PC-3 (cell line): ENCODE results near the gene WNT4. TPM values are rescaled to one million over a fixed set of nuclear protein-coding genes. Genes with fewer than 3 reads are reported as not detected.

ENCODE experiments used
- ATAC-seq: fragments of 200-7000 bp; cut with Tn5 transposase; 2 replicates; pipeline ENCODE4 v1.9.1; 2020; ENCODE audit warnings: mild to moderate bottlenecking, moderate library complexity
- BruUV-seq: library from RNA; stranded (reverse); fragments of 400-500 nt; replicated peaks from 2 replicates; lab custom pipeline; 2021; lab: Mats Ljungman, UMichigan
- CTCF ChIA-PET: fragments of 300-600 bp; sonication (Branson Sonifier 250); formaldehyde crosslinking; loops from one replicate; lab custom pipeline; 2022; ENCODE audit warnings: antibody characterized with exemption; lab: Charles Lee
- POLR2A ChIA-PET: fragments of 300-600 bp; sonication (Branson Sonifier 250); formaldehyde crosslinking; loops from one replicate; lab custom pipeline; 2022; ENCODE audit warnings: antibody characterized with exemption; ENCODE audit not compliant: unreplicated experiment; lab: Charles Lee
- DNase-seq: peaks from one replicate; pipeline ENCODE4 v3.0.0-alpha.2; 2015
- H2AFZ ChIP-seq: fragments of 300-600 bp; sonication (generic); 2 replicates; pipeline ENCODE4 v1.6.0; 2016; ENCODE audit warnings: antibody characterized with exemption, low read length
- H3F3A ChIP-seq: fragments of 300-600 bp; sonication (generic); one replicate; pipeline ENCODE4 v1.6.0; 2017; ENCODE audit warnings: antibody characterized with exemption, low read length, control low read depth, mild to moderate bottlenecking; ENCODE audit not compliant: unreplicated experiment
- H3K27ac ChIP-seq: fragments of 300-600 bp; sonication (generic); 2 replicates; pipeline ENCODE4 v1.5.1; 2016; ENCODE audit warnings: mild to moderate bottlenecking, low read length
- H3K27me3 ChIP-seq: fragments of 300-600 bp; sonication (generic); 2 replicates; pipeline ENCODE4 v1.6.1; 2016; ENCODE audit warnings: low read length, mixed read lengths
- H3K36me3 ChIP-seq: fragments of 300-600 bp; sonication (generic); 2 replicates; pipeline ENCODE4 v1.6.1; 2016; ENCODE audit warnings: low read depth, mixed run types, low read length, mixed read lengths
- H3K4me1 ChIP-seq: fragments of 300-600 bp; sonication (generic); 2 replicates; pipeline ENCODE4 v1.5.1; 2016; ENCODE audit warnings: low read length; ENCODE audit not compliant: insufficient read depth
- H3K4me2 ChIP-seq: fragments of 300-600 bp; sonication (generic); 2 replicates; pipeline ENCODE4 v1.6.0; 2016; ENCODE audit warnings: low read length
- H3K4me3 ChIP-seq: fragments of 300-600 bp; sonication (generic); 2 replicates; pipeline ENCODE4 v1.5.1; 2016; ENCODE audit warnings: mild to moderate bottlenecking, low read length, mixed read lengths
- H3K79me2 ChIP-seq: fragments of 300-600 bp; sonication (generic); 2 replicates; pipeline ENCODE4 v1.6.1; 2017; ENCODE audit warnings: low read length, mixed read lengths
- H3K9ac ChIP-seq: fragments of 300-600 bp; sonication (generic); 2 replicates; pipeline ENCODE4 v1.6.0; 2016; ENCODE audit warnings: mild to moderate bottlenecking, low read length
- H3K9me2 ChIP-seq: fragments of 300-600 bp; sonication (generic); replicated peaks from 2 replicates; pipeline ENCODE4 v1.6.1; 2016; ENCODE audit warnings: mixed run types, low read length, mixed read lengths
- H3K9me3 ChIP-seq: fragments of 300-600 bp; sonication (generic); 2 replicates; pipeline ENCODE4 v1.6.1; 2016; ENCODE audit warnings: low read length, mixed read lengths
- H4K20me1 ChIP-seq: fragments of 300-600 bp; sonication (generic); 2 replicates; pipeline ENCODE4 v1.6.1; 2016; ENCODE audit warnings: low read length, mixed read lengths
- EZH2 ChIP-seq: fragments of 300-600 bp; sonication (generic); IDR thresholded peaks from one replicate; pipeline ENCODE4 v1.6.1; 2017; ENCODE audit warnings: antibody characterized with exemption, mild to moderate bottlenecking, low read length; ENCODE audit not compliant: unreplicated experiment
- EZH2phosphoT487 ChIP-seq: fragments of 300-600 bp; sonication (generic); IDR thresholded peaks from 2 replicates; pipeline ENCODE4 v1.6.1; 2018; ENCODE audit warnings: mild to moderate bottlenecking, antibody characterized with exemption, low read length, borderline replicate concordance
- intact Hi-C: fragments of 100-400 bp; cut with micrococcal nuclease; formaldehyde crosslinking; loops from 2 replicates; pipeline ENCODE4 v1.9.0; 2023
- total RNA-seq: library from RNA; depleted of rRNA; stranded (reverse); fragments of >200 nt; gene quantifications from 2 replicates; pipeline ENCODE4 v1.2.3, GENCODE V29; 2014
- TF ChIP-seq, protein P1 (sequence below): fragments of 300-600 bp; sonication (generic); conservative IDR thresholded peaks from 2 replicates; pipeline ENCODE4 v1.5.1; 2017; ENCODE audit warnings: antibody characterized with exemption, low read depth, mild to moderate bottlenecking, low read length

WNT4 gene
- total RNA-seq, 1 experiment from 2014 or later: 0.51 TPM

DNA sequence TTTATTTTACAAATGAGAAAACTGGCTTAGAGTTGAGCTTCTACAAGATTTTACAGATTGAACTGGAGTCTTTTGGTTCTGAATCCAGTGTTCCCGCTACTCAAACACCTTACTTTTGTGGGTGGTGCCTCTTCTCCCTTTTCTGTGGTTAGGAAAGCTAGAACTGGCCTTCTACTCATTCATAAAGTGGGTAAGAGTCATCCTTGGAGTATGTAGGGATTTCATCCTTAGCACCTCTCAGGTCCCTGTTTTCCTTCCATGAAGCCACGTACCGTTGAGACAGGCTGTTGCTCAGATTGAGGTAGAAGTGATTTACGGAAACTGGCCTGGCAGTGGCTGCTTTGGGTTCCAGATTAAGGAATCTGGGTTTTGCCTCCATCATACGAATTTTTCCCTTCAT, 35.8 kb downstream of the WNT4 start:
- no peak overlapping the region for H2AFZ ChIP-seq
- no peak overlapping the region for H3K4me3 ChIP-seq
- H3F3A ChIP-seq: peaks cover 2% of the 10 kb centered on the region
- peaks cover 14% of the 10 kb centered on the region for H3K36me3 ChIP-seq
- ATAC-seq (no peak), DNase-seq (no peak)
- intact Hi-C loops: no loop called here
- peaks cover 8% of the 10 kb centered on the region; the same call in 1 of the 2 replicates for H3K79me2 ChIP-seq
- no peaks in the 10 kb centered on the region for H3K27me3 ChIP-seq
- H3K9ac ChIP-seq: no peak overlapping the region
- no peaks in the 10 kb centered on the region for H3K9me3 ChIP-seq
- H3K9me2 ChIP-seq: no peaks in the 10 kb centered on the region
- peaks cover 23% of the 10 kb centered on the region; the same call in 1 of the 2 replicates for H4K20me1 ChIP-seq
- ChIA-PET CTCF (no interaction called here), POLR2A (no interaction called here)
- no peak overlapping the region for H3K27ac ChIP-seq
- no peaks in the 10 kb centered on the region for H3K4me1 ChIP-seq
- BruUV-seq: no TSS peak
- TF ChIP-seq, protein P1, sequence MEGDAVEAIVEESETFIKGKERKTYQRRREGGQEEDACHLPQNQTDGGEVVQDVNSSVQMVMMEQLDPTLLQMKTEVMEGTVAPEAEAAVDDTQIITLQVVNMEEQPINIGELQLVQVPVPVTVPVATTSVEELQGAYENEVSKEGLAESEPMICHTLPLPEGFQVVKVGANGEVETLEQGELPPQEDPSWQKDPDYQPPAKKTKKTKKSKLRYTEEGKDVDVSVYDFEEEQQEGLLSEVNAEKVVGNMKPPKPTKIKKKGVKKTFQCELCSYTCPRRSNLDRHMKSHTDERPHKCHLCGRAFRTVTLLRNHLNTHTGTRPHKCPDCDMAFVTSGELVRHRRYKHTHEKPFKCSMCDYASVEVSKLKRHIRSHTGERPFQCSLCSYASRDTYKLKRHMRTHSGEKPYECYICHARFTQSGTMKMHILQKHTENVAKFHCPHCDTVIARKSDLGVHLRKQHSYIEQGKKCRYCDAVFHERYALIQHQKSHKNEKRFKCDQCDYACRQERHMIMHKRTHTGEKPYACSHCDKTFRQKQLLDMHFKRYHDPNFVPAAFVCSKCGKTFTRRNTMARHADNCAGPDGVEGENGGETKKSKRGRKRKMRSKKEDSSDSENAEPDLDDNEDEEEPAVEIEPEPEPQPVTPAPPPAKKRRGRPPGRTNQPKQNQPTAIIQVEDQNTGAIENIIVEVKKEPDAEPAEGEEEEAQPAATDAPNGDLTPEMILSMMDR: no peak
- TF ChIP-seq EZH2phosphoT487 (no peak), EZH2 (no peak)
- H3K4me2 ChIP-seq: no peak overlapping the region

DNA sequence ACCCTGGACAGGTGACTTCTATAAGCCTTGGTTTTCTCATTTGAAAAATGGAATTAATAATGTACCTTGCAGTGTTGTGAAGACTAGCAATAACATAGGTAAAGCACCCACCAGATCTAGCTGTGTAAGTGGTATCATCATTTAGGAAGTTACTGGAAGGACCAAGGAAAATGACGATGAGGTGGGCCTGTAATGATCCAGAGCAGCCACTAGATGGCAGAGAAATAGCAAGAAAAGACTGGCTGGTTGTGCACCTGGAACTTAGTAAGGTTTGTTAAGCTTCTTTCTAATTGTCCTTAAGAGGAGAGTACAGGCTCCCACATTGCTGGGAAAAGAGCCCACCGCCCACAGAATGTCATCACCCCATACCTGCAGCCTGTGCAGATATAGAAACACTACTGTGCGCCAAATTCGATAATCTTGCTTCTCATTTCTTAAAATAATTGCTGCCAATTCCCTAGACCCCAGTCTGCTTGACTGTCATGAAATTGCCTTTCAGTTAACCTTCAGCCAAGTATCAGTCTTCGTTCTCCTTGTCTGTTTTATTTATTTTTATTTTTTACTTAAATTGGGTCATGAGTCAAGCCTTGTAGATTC, 37.2 kb downstream of the WNT4 start:
- H3K27me3 ChIP-seq: no peaks in the 10 kb centered on the region
- H3K36me3 ChIP-seq: peaks cover 14% of the 10 kb centered on the region
- ATAC-seq (peak; percentile 63), DNase-seq (peak; percentile 75)
- no peaks in the 10 kb centered on the region for H3K4me1 ChIP-seq
- no peak overlapping the region for H3K27ac ChIP-seq
- intact Hi-C loops: loop anchor here (1.0 kb wide), 1 partner anchor 311 kb away; no protein-coding TSS in a partner anchor
- H2AFZ ChIP-seq: no peak overlapping the region
- H3K4me3 ChIP-seq: no peak overlapping the region
- POLR2A ChIA-PET: no interaction called here
- CTCF ChIA-PET: interaction anchor here (0.6 to 1.2 kb wide), 2 partner anchors 53 to 310 kb away, joined by 4 to 24 read pairs; no protein-coding TSS in a partner anchor
- TF ChIP-seq EZH2phosphoT487 (no peak), EZH2 (no peak)
- TF ChIP-seq, protein P1: peak; percentile 91
- peaks cover 23% of the 10 kb centered on the region; the same call in 1 of the 2 replicates for H4K20me1 ChIP-seq
- peaks cover 2% of the 10 kb centered on the region for H3F3A ChIP-seq
- peaks cover 8% of the 10 kb centered on the region; the same call in 1 of the 2 replicates for H3K79me2 ChIP-seq
- no peak overlapping the region for H3K9ac ChIP-seq
- no peaks in the 10 kb centered on the region for H3K9me3 ChIP-seq
- no peaks in the 10 kb centered on the region for H3K9me2 ChIP-seq
- H3K4me2 ChIP-seq: no peak overlapping the region
- BruUV-seq: no TSS peak

DNA sequence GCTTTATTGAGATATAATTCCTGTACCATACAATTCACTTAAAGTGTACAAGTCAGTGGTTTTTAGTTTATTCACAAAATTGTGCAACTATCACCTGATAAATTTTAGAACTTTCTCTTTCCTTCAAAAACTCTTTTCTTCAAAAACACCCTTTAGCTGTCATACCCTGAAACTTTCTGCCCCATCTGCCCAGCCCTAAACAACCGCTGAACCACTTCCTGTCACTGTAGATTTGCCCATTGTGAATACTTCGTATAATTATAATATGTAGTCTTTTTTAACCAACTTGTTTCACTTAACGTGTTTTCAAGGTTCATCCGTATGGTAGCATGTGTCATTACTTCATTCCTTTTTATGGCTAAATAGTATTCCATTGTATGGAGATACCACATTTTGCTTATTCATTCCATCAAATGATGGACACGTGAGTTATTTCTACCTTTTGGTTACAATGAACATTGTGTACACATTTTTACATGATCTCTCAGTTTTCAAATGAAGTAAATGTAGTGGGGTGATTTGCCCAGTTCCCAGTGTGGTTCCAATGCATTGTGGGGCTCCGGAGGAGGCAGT, 37.9 kb downstream of the WNT4 start:
- no peak overlapping the region for H3K9ac ChIP-seq
- H3K9me2 ChIP-seq: no peaks in the 10 kb centered on the region
- no peak overlapping the region for H2AFZ ChIP-seq
- no peak overlapping the region for H3K27ac ChIP-seq
- H3K36me3 ChIP-seq: peaks cover 18% of the 10 kb centered on the region
- CTCF ChIA-PET: interaction anchor here (0.6 to 1.2 kb wide), 2 partner anchors 54 to 311 kb away, joined by 4 to 24 read pairs; no protein-coding TSS in a partner anchor
- peaks cover 23% of the 10 kb centered on the region; the same call in 1 of the 2 replicates for H4K20me1 ChIP-seq
- no peak overlapping the region for H3K4me3 ChIP-seq
- no peak for TF ChIP-seq EZH2
- no peak for TF ChIP-seq EZH2phosphoT487
- TF ChIP-seq, protein P1: no peak
- no TSS peak for BruUV-seq
- peaks cover 2% of the 10 kb centered on the region for H3F3A ChIP-seq
- DNase-seq (no peak), ATAC-seq (no peak)
- intact Hi-C loops: loop anchor here (1.0 kb wide), 1 partner anchor 311 kb away; no protein-coding TSS in a partner anchor
- POLR2A ChIA-PET: no interaction called here
- H3K27me3 ChIP-seq: no peaks in the 10 kb centered on the region
- H3K4me2 ChIP-seq: no peak overlapping the region
- no peaks in the 10 kb centered on the region for H3K4me1 ChIP-seq
- H3K9me3 ChIP-seq: no peaks in the 10 kb centered on the region
- peaks cover 13% of the 10 kb centered on the region; the same call in 1 of the 2 replicates for H3K79me2 ChIP-seq
